Pancreas (tissue), 10 donors: ENCODE data around the gene C4orf33. TPM values are rescaled to one million over a fixed set of nuclear protein-coding genes. Genes with fewer than 3 reads are reported as not detected.

Experiments used
- ATAC-seq, 4 donors: fragments of 200-7000 bp; cut with Tn5 transposase; one replicate each; pipeline versions ENCODE4 v1.8.0 to v1.9.1; 2020; ENCODE audit warnings: mild to moderate bottlenecking in 4 of 4, moderate library complexity in 4 of 4
- DNase-seq, 6 donors: peaks; one replicate each; pipeline ENCODE4 v3.0.0-alpha.2; 2020
- FAIRE-seq: peaks from 2 replicates; lab custom pipeline; 2012; peaks lifted over from hg19 to GRCh38; lab: Jason Lieb, UNC
- H3K27ac ChIP-seq, 4 donors: fragments of 200-600 bp; sonication (generic); 1 replicate in 3 of 4; 2 replicates in 1 of 4; pipeline versions ENCODE4 v1.5.0 to v1.8.0; 2020
- H3K27me3 ChIP-seq, 4 donors: fragments of 200-600 bp; one replicate each; pipeline ENCODE4 v1.8.0; 2021
- H3K36me3 ChIP-seq, 3 donors: fragments of 200-600 bp; sonication (generic) in 1 of 3; one replicate each; pipeline versions ENCODE4 v1.5.0 to v1.8.0; 2020 to 2021
- H3K4me1 ChIP-seq, 3 donors: fragments of 200-600 bp; one replicate each; pipeline ENCODE4 v1.8.0; 2021
- H3K4me3 ChIP-seq, 4 donors: fragments of 200-600 bp; sonication (generic) in 2 of 4; one replicate each; pipeline versions ENCODE4 v1.5.0 to v1.8.0; 2020 to 2021
- H3K9me3 ChIP-seq, 4 donors: fragments of 200-600 bp; one replicate each; pipeline ENCODE4 v1.8.0; 2021
- WGBS, 2 donors: extraction: QIAGEN DNeasy Blood & Tissue Kit; methylation state at CpG; one replicate each; pipeline ENCODE4 v1.1.7; 2013; 5-methylcytosine and 5-hydroxymethylcytosine counted together
- intact Hi-C, 3 donors: fragments of 100-400 bp; cut with DNase I; formaldehyde crosslinking; loops; one replicate each; pipeline versions ENCODE4 v1.11.1 to v1.14.2; 2022
- polyA plus RNA-seq, 2 donors: library from polyadenylated mRNA; stranded (reverse); fragments of 200-250 nt; gene quantifications; one replicate each; pipeline ENCODE4 v1.2.3, GENCODE V29; 2013
- total RNA-seq, 6 donors: library from RNA; stranded (reverse); fragmentation: NEBNext Ultra II Directional in 4 of 6; extraction: Animal tissue kit (Norgen Biotek cat#: 25700) in 4 of 6; gene quantifications; one replicate each; pipeline versions ENCODE4 v1.2.1 to v1.2.4, GENCODE V29; 2021 to 2023
- TF ChIP-seq, protein P1 (sequence below), 4 donors: fragments of 200-600 bp; sonication (generic) in 3 of 4; IDR thresholded peaks; one replicate each; pipeline versions ENCODE4 v1.5.0 to v1.8.0; 2021; ENCODE audit warnings: antibody characterized with exemption in 4 of 4
- donor health status: healthy with polysubstance abuse.
- donor health status: DM: no; HTN: no; CAD: no; lungs with moderate emphysema.
- donor health status: DM: no; HTN: no; CAD: no.
- donor health status: control.
- donor health status: control.
- donor health status: Bipolar disorder and iron deficiency.
- donor health status: DM: yes; HTN: yes; CAD: no.
- donor health status: DM: no; HTN: no; CAD: no.
- donor health status: DM: no; HTN: no; CAD: no.
- donor health status: DM: yes; HTN: yes; CAD: no.

The C4orf33 gene
- total and polyA plus RNA-seq, 8 donors = 5.5 to 11.1 (median 7.6) TPM

DNA sequence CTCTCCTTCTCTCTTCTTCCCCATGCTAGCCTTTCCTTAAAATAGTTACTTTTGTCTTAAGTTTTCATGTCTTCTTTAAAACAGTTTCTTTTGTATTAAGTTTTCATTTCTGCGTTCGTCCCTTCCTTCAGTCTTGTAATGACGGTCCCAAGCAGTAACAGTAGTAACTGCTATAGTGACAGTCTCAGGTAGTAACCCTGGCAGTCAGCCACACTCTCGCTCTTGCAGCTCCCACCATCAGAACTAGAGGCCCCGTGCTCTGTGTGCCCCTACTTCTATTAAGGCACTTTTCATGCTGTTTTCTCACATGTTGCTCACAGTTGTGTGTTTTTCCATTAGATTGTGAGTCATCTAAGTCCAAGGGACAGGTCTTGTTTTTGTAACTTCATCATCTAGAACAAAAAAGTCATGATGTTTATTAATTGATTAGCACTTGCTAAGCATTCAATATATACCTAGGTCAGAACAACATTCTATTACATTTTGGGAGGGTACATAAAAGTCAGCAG lies 49.3 kb downstream of the C4orf33 start:
- WGBS, 2 donors = 89% methylated on average over 5 of the region's 5 CpGs
- H3K4me1 ChIP-seq = no peaks in the 10 kb centered on the region
- H3K27ac ChIP-seq = no peak overlapping the region
- H3K27me3 ChIP-seq = no peaks in the 10 kb centered on the region
- intact Hi-C loops = no loop called here
- H3K4me3 ChIP-seq = no peak overlapping the region
- no peaks in the 10 kb centered on the region for H3K9me3 ChIP-seq
- ATAC-seq (no peak), DNase-seq (no peak), FAIRE-seq (no peak)
- no peaks in the 10 kb centered on the region for H3K36me3 ChIP-seq
- TF ChIP-seq, protein P1, sequence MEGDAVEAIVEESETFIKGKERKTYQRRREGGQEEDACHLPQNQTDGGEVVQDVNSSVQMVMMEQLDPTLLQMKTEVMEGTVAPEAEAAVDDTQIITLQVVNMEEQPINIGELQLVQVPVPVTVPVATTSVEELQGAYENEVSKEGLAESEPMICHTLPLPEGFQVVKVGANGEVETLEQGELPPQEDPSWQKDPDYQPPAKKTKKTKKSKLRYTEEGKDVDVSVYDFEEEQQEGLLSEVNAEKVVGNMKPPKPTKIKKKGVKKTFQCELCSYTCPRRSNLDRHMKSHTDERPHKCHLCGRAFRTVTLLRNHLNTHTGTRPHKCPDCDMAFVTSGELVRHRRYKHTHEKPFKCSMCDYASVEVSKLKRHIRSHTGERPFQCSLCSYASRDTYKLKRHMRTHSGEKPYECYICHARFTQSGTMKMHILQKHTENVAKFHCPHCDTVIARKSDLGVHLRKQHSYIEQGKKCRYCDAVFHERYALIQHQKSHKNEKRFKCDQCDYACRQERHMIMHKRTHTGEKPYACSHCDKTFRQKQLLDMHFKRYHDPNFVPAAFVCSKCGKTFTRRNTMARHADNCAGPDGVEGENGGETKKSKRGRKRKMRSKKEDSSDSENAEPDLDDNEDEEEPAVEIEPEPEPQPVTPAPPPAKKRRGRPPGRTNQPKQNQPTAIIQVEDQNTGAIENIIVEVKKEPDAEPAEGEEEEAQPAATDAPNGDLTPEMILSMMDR (IDR thresholded peaks at IDR 0.05) = no peak

DNA sequence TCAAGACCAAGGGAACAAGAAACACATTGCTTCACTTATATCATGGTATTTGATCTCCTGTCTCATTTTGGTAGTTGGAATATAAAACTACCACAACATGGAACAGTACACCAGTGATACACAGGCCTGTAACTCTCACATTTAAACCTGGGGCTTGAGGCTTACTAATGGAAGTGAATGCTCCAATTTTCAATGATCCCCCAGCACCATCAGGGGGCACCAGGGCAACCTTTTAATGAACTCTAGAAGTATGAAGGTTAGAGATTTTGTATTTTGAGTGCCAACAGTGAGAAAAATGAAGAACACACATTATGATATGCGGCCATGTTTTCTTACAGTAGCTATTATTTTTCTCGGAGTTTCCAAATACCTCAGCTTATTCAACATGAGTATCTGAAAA lies 50.7 kb downstream of the C4orf33 start:
- intact Hi-C loops = no loop called here
- Histone ChIP-seq H3K4me1 (no peaks in the 10 kb centered on the region), H3K27me3 (no peaks in the 10 kb centered on the region), H3K9me3 (no peaks in the 10 kb centered on the region), H3K36me3 (no peaks in the 10 kb centered on the region), H3K27ac (no peak overlapping the region), H3K4me3 (no peak overlapping the region)
- TF ChIP-seq, protein P1 (IDR thresholded peaks at IDR 0.05) = no peak
- ATAC-seq (no peak), DNase-seq (no peak), FAIRE-seq (no peak)
- 93 to 95% methylated on average over 2 of the region's 2 CpGs for WGBS, 2 donors

DNA sequence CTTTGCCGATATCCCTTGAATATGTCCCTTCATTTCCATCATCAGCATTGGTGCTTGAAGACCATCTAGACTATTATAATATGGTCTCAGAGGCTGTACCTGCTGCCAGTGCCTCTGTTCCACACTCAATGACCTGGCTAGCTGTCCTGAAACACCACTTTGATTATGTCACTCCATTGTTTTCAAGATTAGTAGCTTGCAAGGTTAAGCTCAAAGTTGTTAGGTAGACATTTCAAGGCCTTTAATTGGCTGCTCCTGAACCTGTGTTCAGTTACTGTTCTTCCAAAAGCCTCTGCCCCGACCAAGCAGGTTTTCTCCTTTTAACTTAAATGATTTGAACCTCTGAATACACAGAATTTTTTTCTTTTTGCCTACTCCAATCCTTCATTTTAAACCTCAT lies 52.9 kb downstream of the C4orf33 start:
- intact Hi-C loops = no loop called here
- Histone ChIP-seq H3K4me1 (no peaks in the 10 kb centered on the region), H3K9me3 (no peaks in the 10 kb centered on the region), H3K4me3 (no peak overlapping the region), H3K36me3 (no peaks in the 10 kb centered on the region), H3K27me3 (no peaks in the 10 kb centered on the region), H3K27ac (no peak overlapping the region)
- peak in 2 of 4 donors; percentile 62 to 90 for ATAC-seq
- 62 to 64% methylated on average over 2 of the region's 2 CpGs for WGBS, 2 donors
- TF ChIP-seq, protein P1 (IDR thresholded peaks at IDR 0.05) = no peak
- no peak for DNase-seq
- no peak for FAIRE-seq

DNA sequence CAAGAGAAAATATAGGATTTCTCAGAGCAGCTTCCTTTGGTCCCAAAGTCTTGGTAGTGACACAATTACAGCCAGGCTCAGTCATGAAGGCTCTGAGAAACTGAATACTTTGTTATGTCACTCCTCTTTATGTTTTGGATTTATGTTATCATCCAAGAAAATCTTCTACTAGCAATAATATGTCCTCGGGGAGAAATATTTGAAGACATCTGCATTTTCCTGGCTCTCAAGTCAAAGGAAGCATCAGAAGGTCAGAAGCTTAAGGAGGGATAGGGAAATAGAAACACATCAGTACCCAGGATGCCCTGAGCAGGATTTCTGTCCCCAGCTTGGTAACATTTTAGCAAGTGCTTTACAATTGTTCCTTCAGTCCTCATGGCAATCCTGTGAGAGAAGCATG lies 54.0 kb downstream of the C4orf33 start:
- H3K27me3 ChIP-seq = no peaks in the 10 kb centered on the region
- FAIRE-seq = no peak
- intact Hi-C loops = no loop called here
- no peaks in the 10 kb centered on the region for H3K4me1 ChIP-seq
- H3K36me3 ChIP-seq = no peaks in the 10 kb centered on the region
- H3K27ac ChIP-seq = no peak overlapping the region
- DNase-seq = no peak
- no peaks in the 10 kb centered on the region for H3K9me3 ChIP-seq
- no peak for ATAC-seq
- TF ChIP-seq, protein P1 (IDR thresholded peaks at IDR 0.05) = no peak
- H3K4me3 ChIP-seq = no peak overlapping the region
- 69 to 72% methylated on average over 1 of the region's 1 CpG for WGBS, 2 donors

DNA sequence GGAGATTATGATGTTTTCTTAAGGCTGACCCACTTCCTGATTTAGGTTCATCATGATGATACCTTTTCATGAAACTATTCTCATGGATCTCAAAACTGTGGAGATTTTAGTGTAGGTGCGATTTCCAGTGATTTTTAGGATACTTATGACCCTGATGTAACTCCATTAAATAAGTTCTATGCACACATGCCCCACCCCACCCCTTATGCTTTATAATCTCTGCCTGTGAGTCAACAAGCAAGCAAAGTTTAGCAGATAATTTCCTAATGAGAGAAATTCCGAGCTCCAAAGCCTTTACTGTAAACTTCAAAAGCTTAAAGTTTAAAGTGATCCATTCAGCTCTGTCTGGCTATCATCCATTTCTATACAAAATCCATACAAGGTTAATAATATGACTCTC lies 56.4 kb downstream of the C4orf33 start:
- H3K27me3 ChIP-seq = no peaks in the 10 kb centered on the region
- H3K36me3 ChIP-seq = no peaks in the 10 kb centered on the region
- no peaks in the 10 kb centered on the region for H3K9me3 ChIP-seq
- ATAC-seq (no peak), FAIRE-seq (no peak), DNase-seq (no peak)
- no peaks in the 10 kb centered on the region for H3K4me1 ChIP-seq
- WGBS, 2 donors = 38 to 48% methylated on average over 2 of the region's 2 CpGs
- TF ChIP-seq, protein P1 (IDR thresholded peaks at IDR 0.05) = no peak
- H3K4me3 ChIP-seq = no peak overlapping the region
- no peak overlapping the region for H3K27ac ChIP-seq
- intact Hi-C loops = no loop called here
